ENCODE measurements around the gene DPYD.

The DPYD gene

GRCh38 chr1:97824200-97824599 lies 96.6 kb downstream of the DPYD start:
- DNase-seq = no peak
- Histone ChIP-seq H3K4me1 (peaks cover 0 to 12% (median 0%) of the 10 kb centered on the region in 4 donors), H3K27ac (peak overlapping the region; percentile 25 to 40), H3K9me3 (no peaks in the 10 kb centered on the region), H3K4me3 (no peak overlapping the region), H3K27me3 (no peaks in the 10 kb centered on the region), H3K36me3 (no peaks in the 10 kb centered on the region)
- intact Hi-C loops (cut with DNase I; ENCODE audit: low total_unique reads) = no loop called here
- no peak for TF ChIP-seq CTCF (IDR thresholded peaks at IDR 0.05)

- no peaks in the 10 kb centered on the region for H3K9me3 ChIP-seq
- peaks cover 0 to 12% (median 0%) of the 10 kb centered on the region in 4 donors for H3K4me1 ChIP-seq
- H3K36me3 ChIP-seq = no peaks in the 10 kb centered on the region
- H3K27ac ChIP-seq = no peak overlapping the region
- H3K4me3 ChIP-seq = no peak overlapping the region
- H3K27me3 ChIP-seq = no peaks in the 10 kb centered on the region
- TF ChIP-seq CTCF (IDR thresholded peaks at IDR 0.05) = peak; percentile 7 to 37
- intact Hi-C loops (cut with DNase I; ENCODE audit: low total_unique reads) = no loop called here
- no peak for DNase-seq
These were observed 100.2 kb downstream of the DPYD start for GRCh38 chr1:97820470-97821188.

- H3K27me3 ChIP-seq = no peaks in the 10 kb centered on the region
- H3K27ac ChIP-seq = no peak overlapping the region
- intact Hi-C loops (cut with DNase I; ENCODE audit: low total_unique reads) = no loop called here
- H3K36me3 ChIP-seq = no peaks in the 10 kb centered on the region
- no peak for DNase-seq
- no peak for TF ChIP-seq CTCF (IDR thresholded peaks at IDR 0.05)
- no peaks in the 10 kb centered on the region for H3K9me3 ChIP-seq
- H3K4me3 ChIP-seq = no peak overlapping the region
- H3K4me1 ChIP-seq = no peaks in the 10 kb centered on the region
These were observed 103.9 kb downstream of the DPYD start for GRCh38 chr1:97816927-97817326.

- no peaks in the 10 kb centered on the region for H3K36me3 ChIP-seq
- intact Hi-C loops (cut with DNase I; ENCODE audit: low total_unique reads) = no loop called here
- H3K4me3 ChIP-seq = no peak overlapping the region
- no peaks in the 10 kb centered on the region for H3K27me3 ChIP-seq
- TF ChIP-seq CTCF (IDR thresholded peaks at IDR 0.05) = no peak
- no peak for DNase-seq
- no peaks in the 10 kb centered on the region for H3K4me1 ChIP-seq
- H3K9me3 ChIP-seq = no peaks in the 10 kb centered on the region
- H3K27ac ChIP-seq = no peak overlapping the region
These were observed 106.0 kb downstream of the DPYD start for GRCh38 chr1:97814804-97815203.

GRCh38 chr1:97814121-97814520 lies 106.7 kb downstream of the DPYD start:
- Histone ChIP-seq H3K4me3 (no peak overlapping the region), H3K27ac (no peak overlapping the region), H3K4me1 (no peaks in the 10 kb centered on the region), H3K9me3 (no peaks in the 10 kb centered on the region), H3K27me3 (no peaks in the 10 kb centered on the region), H3K36me3 (no peaks in the 10 kb centered on the region)
- no peak for TF ChIP-seq CTCF (IDR thresholded peaks at IDR 0.05)
- intact Hi-C loops (cut with DNase I; ENCODE audit: low total_unique reads) = no loop called here
- DNase-seq = no peak
